ENCODE data around the gene MAST4.

- TF ChIP-seq EGR1 (IDR thresholded peaks at IDR 0.05; ENCODE audit: borderline replicate concordance, low read depth, low read length) (no peak), GTF2F1 (IDR thresholded peaks at IDR 0.05; ENCODE audit: borderline replicate concordance, low read depth, low read length) (no peak), PHF8 (conservative IDR thresholded peaks at IDR 0.05; ENCODE audit: low read depth, low read length) (no peak), CTCF (IDR thresholded peaks at IDR 0.05; ENCODE audit: control extremely low read depth in 1 of 3, insufficient read depth in 1 of 3, low read depth in 1 of 3, low read length in 3 of 3) (no peak), JUN (IDR thresholded peaks at IDR 0.05; ENCODE audit: low read depth, low read length) (no peak), CHD1 (IDR thresholded peaks at IDR 0.05; ENCODE audit: low read depth, low read length) (no peak), CTBP2 (IDR thresholded peaks at IDR 0.05; ENCODE audit: borderline replicate concordance, insufficient read depth, insufficient read length, low read length) (no peak), EZH2 (IDR thresholded peaks at IDR 0.05; ENCODE audit: low read depth, low read length, severe bottlenecking) (no peak), TBP (IDR thresholded peaks at IDR 0.05; ENCODE audit: low read depth, low read length) (no peak), POLR2AphosphoS5 (IDR thresholded peaks at IDR 0.05; ENCODE audit: low read depth, low read length) (no peak), SP2 (IDR thresholded peaks at IDR 0.05; ENCODE audit: low read length) (no peak)
- TF ChIP-seq, protein P1, sequence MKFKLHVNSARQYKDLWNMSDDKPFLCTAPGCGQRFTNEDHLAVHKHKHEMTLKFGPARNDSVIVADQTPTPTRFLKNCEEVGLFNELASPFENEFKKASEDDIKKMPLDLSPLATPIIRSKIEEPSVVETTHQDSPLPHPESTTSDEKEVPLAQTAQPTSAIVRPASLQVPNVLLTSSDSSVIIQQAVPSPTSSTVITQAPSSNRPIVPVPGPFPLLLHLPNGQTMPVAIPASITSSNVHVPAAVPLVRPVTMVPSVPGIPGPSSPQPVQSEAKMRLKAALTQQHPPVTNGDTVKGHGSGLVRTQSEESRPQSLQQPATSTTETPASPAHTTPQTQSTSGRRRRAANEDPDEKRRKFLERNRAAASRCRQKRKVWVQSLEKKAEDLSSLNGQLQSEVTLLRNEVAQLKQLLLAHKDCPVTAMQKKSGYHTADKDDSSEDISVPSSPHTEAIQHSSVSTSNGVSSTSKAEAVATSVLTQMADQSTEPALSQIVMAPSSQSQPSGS (IDR thresholded peaks at IDR 0.05; ENCODE audit: low read length) = no peak
Observed at GRCh38 chr5:66658516-66658915, 62.3 kb downstream of the MAST4 start.

Measured in H1 (cell line).